Fibroblast of skin of left quadriceps (primary cell): ENCODE results near the gene SLC25A21.

Source experiments
- DNase-seq, 2 experiments: peaks; one replicate each; pipeline ENCODE4 v3.0.0-alpha.2; 2013; ENCODE audit warnings: low read depth in 2 of 2

The SLC25A21 gene

DNA sequence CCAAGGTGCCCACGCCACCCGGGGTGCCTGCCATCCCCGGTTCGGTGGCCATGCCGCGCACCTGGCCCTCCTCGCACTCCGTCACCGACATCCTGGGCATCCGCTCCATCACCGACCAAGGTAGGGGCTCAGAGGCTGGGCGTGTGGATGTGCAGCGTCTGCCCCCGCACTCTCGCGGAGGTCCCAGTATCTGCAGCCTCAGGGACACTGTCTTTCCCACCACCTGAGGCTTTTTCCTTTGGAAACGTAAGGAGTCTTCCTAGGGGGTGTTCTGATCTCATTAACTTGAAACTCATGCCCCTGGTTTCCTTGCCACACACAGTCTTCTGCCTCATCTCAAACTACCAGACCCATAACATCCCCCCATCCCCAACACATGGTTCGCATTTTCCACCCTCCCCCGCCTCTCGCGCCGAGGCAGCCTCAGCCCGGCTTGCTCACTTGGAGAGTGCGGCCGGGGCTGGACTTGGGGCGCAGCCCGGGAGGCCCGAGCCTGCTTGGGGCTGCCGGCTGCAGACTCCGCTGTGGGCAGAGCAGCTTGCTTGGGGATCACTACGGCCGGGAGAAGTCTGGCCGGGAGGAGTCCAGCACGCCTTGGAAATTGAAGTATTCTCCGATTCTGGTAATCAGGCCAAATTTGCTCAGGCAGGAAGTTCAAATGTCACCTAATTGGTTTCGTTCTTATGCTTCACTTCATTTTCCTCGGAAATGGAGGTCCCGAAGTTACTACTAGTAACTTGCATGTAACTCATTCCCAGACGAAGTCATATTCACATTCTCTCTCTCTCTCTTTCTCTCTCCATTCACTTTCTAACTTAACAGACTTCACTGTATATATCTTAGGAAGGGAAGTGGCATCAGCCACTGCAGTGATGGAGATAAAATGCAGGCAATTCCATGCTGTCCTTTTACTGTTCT, 508.7 kb downstream of the SLC25A21 start:
- DNase-seq = no peak

DNA sequence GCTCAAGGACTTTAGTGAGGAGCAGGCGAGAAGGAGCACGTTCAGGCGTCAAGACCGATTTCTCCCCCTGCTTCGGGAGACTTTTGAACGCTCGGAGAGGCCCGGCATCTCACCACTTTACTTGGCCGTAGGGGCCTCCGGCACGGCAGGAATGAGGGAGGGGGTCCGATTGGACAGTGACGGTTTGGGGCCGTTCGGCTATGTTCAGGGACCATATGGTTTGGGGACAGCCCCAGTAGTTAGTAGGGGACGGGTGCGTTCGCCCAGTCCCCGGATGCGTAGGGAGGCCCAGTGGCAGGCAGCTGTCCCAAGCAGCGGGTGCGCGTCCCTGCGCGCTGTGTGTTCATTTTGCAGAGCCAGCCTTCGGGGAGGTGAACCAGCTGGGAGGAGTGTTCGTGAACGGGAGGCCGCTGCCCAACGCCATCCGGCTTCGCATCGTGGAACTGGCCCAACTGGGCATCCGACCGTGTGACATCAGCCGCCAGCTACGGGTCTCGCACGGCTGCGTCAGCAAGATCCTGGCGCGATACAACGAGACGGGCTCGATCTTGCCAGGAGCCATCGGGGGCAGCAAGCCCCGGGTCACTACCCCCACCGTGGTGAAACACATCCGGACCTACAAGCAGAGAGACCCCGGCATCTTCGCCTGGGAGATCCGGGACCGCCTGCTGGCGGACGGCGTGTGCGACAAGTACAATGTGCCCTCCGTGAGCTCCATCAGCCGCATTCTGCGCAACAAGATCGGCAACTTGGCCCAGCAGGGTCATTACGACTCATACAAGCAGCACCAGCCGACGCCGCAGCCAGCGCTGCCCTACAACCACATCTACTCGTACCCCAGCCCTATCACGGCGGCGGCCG, 509.6 kb downstream of the SLC25A21 start:
- no peak for DNase-seq

DNA sequence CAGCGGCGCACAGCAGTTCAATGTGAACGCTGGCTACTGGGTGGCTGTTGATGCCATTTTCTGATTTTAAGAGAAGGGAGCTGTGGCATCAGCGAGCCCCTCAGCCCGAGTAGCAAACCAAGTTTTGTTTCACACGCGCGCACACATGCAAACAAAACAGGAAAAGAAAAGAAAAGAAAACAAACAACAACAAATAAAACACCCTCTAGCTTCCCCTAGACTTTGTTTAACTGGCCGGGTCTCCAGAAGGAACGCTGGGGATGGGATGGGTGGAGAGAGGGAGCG, 510.2 kb downstream of the SLC25A21 start:
- DNase-seq = no peak

DNA sequence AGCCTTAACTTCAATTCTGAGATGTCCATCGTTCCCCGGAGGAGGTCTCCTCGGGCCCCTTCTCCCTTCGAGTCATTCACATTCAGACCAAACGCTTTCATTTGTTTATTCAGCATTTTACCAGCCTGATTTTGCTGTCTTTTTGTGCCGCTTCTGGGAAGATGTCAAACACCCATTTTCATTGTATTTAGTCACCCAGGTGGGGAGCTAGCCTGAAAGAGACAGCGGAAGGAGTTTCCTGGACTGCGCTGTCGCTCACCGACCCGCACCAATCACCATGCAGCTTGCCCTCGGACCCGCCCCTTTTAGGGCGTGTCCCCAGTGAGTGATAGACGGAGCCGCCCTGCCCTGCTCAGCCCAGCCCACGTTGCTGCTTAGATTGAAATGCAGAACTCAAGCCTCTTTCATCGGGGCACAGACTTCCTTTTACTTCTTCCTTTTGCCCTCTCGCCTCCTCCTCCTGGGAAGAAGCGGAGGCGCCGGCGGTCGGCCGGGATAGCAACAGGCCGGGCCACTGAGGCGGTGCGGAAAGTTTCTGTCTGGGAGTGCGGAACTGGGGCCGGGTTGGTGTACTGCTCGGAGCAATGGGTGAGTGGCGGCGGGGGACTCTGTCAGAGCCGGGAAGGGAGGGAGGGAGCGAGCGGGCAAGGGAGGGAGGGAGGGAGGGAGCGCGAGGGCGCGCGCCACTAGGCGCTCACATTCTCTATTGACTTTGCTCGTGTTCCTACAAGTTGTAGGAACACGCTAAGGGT, 510.7 kb downstream of the SLC25A21 start, which contains the start of gene PAX9:
PAX9 (plus strand) TSS at position 355 of the 752 bp plus-strand sequence; CDS start at position 585, 230 bp downstream.
- peak; percentile 38 to 42 for DNase-seq

DNA sequence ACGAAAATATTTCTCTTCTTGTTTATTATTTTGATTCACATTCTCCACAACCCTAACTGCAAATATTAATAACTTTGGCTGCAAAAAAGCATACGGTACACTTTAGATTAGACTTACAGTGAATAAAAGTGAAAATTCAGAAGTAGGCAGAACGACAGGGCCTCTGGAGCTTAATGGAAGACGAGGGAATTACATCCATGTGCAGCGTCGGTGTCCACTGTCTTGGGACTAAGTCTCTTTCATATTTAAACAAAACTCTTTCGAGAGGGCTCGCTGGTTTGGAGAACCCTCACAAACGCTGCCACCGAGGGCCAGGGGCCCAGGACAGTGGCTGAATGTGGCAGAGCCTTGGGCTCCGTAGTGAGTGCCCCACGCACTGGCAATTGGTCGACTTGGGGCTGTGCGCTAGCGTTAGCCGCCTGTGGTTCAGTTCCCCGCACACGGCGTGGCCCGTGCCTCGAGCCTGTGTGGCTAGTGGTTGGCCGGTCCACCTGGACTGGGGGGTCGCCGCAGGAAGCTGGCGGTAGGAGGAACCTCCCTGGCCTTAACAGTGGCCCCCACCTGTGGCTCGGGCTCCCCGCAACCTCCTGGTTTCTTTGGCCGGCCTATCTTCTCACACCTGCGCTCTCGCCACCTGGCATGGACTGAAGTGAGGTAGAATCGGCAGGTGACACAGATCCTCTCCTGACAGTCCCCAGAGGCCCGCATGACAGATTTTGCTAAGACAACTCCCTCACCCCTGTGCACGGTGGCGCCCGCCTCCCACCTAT, 511.5 kb downstream of the SLC25A21 start:
- DNase-seq = no peak

DNA sequence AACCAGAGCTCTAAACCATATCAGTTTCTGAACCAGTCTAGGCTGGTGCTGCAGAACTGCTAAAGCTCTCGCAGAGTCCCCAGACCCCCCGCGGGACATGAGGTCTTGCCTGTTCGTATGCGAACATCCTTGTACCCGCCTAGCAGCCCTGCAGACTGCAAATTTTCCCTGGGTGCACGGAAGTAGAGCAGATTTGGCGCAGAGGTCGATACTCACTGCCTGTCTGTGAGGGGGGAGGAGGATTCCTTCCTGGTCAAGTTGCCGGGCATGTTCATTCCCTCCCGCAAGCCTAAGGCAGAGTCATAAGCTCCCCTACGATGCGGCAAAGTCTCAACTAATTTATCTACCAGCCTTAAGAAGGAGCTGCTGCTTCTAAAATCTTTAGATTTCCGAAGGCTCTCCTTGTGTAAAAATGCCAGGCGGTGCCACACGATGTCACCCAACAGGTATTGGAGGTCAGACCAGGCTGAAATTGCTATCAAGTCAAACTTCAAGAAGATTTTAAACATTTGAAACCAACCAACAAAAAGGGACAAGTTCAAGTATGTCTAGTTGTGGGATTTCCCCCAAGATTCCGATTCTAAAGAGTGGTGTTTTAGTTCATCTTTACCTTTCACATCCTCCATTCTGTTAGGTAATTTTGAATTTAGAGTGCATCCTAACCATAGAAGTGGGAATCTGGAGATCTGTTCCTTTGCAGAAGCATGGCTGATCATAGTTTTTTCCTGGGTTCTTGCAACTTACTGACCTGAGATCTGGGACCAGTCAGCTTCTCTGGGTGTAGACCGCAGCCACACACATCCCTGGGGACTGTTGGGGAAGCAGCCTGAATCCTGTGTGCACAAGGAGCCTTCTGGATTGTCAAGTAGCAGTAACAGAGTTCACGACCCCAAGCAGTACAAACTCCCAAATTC, 512.3 kb downstream of the SLC25A21 start:
- DNase-seq = no peak

DNA sequence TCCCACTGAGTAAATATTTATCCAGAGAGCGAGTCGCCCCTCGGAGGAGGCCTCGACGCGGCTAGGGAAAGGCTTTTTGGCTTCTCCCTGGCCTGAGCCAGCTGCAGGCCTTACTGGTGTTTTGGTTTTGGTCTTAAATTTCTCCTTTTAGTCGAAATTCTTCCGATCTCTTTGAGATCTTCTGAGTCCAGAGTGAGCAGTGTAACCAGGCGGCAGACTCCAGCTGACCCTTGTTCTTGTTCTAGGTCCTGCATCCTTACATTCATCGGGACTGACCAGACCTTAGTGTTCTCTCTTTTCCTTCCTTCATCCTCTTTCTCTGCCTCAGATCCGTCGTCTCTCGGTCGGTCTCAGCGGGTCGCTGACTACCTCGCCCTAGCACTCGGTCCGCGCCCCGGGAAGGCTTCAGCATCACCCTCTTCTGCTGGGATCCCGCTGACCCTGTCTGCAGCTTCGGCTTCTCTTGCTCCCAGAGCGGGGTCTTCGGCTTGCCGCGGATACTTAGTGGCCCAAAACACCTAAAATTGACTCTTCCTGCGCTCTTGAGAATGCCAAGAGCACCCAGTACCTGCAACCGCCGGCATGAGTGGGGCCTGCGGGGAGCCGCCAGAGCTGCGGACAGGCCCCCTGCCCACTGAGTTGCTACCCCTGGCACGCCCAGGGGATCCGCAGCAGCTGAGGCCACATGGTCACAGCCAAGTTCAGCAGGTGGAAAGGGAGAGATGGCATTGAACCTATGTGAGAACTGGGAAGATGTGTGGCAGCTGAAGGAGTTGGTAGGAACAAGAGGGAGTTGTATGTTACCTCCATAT, 513.2 kb downstream of the SLC25A21 start:
- no peak for DNase-seq

DNA sequence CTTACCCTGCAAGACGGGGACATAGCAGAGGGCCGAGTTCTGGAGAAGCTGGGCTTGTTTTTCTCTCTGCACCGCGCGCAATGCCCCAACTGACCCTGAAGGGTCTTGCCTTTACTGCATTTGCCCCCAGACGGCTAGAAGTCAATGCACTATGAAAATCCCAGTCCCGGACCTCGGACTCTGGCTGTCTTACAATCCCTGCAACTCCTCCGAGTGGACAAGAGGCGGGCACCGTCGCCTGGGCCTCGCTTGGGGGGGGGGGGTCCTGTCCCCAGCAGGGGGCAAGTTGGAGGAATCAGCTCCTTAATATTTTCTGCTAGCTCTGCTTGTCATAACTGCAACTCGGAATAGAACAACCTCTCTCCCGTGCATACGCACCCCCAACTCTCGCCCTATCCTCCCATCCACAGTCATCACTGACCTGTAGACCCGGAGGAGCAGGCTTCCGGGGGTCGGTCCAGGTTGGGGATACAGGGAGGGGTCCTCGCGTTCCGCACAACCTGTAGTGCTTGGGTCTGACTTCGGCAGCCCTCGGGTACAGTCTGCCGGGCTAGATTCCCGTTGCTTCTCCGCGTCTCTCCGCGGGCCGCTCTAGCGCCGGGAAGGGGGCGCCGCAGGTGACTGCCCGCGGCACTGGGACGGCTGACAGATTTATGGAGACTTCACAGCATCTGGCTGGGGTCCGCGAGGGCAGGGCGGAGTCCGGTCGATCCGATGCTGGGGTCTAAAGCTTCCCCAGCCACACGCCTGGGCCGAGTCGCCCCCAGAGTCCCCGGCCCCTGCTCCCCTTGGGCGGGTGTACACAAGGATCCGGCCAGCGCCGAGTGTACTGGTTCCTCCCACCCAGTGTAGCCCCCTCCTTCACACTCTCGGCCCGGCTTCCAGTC, 514.0 kb downstream of the SLC25A21 start:
- DNase-seq = no peak

DNA sequence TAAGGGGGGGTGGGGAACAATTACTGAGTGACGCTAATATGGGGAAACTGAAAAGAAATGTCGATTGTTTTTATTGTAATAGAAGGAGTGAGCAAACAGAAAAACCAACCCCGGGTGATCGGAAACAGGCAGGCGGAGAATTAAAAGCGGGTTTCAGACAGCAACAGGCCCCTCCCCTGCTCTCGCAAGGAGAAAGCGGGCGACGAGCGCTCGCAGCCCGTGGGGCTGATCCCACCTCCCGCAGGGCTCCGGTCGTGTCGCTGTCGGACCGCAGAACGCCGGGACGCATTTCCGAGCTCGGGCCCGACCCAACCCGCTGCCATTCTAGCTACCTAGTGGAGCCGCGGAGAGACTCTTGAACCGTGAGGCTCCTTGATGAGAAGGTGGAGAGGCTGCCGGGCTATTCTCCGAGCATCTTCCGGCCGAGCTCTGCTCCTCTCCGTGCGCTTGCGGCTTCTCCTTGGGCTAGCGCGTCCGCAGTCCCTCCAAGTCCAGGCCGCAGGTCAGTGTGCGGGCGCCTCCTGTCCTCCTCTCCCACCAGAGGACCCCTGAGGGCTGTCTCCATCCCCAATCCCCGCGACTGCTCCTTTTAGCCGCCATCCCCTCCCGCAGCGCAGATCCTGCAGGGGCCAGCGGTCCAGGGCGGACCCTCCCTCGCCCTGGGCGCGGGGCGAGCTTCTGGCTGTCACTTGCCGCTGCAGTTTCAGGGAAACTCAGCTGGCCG, 514.8 kb downstream of the SLC25A21 start:
- no peak for DNase-seq

DNA sequence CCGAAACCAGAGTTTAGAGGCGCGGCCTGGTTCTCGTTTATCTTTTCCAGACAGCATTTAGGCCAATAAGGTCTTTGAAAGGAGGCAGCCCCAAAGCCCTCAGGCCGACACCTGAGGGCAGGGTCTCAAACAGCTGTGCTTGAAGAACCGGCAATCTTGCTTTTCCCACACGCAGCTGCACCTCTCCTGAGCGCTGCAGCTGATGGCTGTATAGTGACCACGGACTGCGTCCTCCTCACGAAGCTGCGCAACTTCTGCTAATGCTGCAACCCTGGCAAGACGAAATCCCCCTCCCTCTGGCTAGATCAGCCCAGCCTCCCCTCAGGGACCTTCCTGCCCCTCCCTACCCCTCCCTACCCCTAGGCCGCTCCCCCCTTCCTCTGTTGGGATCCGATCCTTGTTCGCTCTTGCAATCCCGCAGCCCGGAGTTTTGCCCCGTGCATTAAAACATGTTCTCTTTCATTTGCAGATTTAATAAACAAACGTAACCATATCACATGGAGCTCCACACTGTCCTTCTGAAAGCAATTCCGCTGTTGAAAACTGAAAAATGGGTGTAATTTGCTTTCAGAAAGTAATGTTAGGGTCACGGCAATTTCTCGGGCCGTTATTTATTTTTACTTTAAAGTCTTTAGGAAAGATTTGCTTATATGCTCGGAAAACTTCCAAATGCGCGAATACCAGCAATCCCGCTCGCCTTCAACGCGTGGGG, 515.6 kb downstream of the SLC25A21 start:
- DNase-seq = no peak

DNA sequence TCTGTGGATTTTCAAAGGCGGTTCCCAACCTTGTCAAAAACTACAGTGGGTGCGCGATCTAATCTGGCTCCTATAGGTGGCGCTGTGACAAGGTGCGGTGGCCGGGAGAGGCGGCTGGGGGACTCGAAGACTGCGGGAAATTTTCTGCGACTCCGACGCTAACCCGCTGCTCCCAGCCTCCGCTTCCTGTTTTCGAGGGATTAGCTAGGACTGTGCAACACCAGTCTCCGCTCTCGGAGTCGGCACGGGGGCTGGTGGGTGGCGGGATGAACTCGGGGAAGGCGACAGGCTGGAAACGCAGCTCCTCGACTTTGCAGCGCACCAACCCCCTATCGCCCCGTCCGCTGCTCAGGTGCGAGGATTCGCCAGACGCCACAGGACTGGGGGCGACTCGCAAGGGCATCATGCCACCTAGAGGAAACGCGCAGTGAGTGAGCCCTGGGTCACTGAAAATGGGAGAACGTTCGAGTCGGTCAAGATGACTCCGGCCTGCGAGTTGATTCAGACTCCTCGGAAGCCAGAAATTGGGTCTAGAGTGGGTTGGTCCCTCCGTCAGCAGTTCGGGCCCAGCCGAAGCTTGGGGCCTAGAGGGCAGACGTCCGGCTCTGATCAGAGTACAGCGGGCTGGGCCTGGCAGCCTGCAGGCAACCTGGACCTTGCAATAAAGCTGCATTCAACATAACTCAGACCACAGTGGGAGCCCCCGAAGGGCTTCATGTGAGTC, 516.3 kb downstream of the SLC25A21 start:
- no peak for DNase-seq

DNA sequence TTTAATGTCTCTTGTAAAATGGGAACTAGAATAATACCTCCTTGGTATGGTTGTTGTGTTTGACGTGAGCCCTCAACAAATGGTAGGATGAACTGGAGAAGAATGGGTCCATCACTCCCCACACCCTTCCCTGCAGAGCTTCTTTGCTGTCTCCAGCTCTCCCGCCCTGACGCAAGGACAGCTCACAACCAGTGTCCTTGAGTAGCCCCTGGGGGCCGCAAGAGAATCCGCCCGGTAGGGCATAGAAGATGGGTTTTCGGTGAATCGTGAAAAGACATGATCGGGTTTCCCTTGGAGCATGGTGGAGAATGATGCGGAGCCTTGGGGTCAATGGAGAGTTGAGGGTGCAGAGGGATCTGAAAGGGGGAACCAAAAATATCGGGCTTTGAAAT, 516.8 kb downstream of the SLC25A21 start:
- no peak for DNase-seq

DNA sequence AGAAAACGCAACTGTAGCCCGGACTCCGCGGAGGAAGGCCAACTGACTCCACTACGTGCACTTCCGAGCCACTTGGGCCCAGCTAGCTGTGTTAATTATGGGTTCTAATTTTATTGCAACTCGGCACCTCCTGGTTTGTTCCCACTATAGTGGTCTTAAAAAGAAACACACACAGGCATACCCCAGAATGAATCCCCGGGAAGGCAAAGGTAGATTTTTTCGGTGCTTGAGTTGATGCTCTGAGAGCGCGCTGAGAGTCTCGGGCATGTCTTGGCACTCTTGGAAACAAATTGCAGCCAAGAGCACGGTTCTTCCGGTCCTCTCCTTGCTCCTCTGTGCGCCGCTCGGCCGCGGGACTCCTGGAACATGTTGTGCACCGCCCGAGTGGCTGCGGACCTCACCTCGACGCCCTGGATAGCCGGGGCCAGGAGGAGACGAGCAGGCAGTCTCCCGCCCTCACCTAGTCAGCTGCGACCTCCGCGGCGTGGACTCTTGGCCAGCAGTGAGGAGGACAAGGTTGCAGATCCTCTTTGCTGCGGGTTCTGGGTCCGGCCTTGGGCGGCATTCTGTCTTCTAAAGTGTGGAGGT, 517.5 kb downstream of the SLC25A21 start:
- no peak for DNase-seq

DNA sequence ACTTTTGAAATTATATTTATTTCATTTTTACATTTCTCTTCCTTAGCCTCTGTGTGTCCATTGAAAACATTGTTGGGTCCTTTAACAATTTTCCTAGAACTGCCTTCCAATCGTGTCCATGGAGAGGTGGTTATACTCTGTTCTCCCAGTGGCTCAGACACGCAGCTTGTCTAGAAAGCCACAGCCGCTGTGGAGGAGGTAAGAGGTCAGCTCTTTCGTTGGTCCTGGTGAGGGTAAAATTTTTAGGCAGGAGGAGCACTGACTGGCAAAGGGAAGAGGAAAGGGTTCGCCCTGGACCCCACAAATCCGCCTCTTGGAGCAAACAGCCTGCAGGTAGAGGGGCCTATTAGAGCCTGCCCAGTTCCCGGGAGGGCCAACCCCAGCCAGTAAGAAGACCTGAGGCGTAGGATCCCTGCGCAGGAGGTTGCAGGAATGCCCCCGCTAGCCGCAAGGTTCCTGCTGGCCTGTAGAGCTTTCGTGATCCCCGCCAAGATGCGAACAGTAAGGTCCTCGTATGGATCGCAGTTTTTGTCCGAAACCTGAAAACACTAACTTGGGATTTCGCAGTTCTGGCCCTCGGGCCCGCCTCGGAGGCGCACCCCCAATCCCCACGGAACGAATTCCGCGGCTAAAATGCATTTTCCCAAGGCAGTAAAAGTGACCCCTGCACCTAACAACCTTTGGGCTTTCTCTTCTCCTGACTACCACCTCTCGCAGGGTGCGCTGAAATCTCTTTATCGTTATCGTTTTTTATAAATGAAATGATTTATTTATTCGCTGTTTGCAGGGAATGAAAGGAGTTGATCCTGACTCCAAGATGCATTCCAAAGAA, 518.2 kb downstream of the SLC25A21 start:
- no peak for DNase-seq

DNA sequence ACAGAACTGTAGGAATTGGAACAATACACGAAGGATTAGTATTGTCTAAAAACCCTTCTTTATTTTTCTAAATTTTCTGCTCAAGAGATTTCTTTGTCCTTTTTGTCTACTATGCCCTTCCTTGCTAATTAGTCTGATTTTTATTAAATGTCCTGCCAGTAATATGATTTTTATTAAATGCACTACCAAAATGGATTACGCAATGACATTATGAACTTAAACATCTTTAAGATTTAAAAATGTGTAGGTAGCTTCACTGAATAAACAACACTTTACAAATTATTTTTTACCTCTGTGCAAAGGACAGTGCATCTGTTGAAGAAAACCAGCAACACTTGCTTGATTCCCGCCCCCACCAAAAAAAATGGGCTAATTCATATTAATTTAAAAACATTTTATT, 519.0 kb downstream of the SLC25A21 start:
- no peak for DNase-seq
